HG03280 (cell line): Measurements from ENCODE around the gene EEF1G.
"Not testable (repeated sequence)": the region's sequence is repeated elsewhere in the genome, so short reads cannot be mapped to it uniquely, and the experiment has no call there.

ENCODE experiments used
- ATAC-seq: cut with Tn5 transposase; IDR thresholded peaks from one replicate; pipeline ENCODE4 v1.9.1; 2021; ENCODE audit warnings: mild to moderate bottlenecking, moderate library complexity; ENCODE audit not compliant: unreplicated experiment

EEF1G gene, protein sequence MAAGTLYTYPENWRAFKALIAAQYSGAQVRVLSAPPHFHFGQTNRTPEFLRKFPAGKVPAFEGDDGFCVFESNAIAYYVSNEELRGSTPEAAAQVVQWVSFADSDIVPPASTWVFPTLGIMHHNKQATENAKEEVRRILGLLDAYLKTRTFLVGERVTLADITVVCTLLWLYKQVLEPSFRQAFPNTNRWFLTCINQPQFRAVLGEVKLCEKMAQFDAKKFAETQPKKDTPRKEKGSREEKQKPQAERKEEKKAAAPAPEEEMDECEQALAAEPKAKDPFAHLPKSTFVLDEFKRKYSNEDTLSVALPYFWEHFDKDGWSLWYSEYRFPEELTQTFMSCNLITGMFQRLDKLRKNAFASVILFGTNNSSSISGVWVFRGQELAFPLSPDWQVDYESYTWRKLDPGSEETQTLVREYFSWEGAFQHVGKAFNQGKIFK

GRCh38 chr11:62573592-62574362 lies at the start of gene EEF1G:
EEF1G (minus strand) TSS chr11:62573891; CDS start chr11:62573842, 49 bp downstream.
- peak; percentile 89 for ATAC-seq

DNA sequence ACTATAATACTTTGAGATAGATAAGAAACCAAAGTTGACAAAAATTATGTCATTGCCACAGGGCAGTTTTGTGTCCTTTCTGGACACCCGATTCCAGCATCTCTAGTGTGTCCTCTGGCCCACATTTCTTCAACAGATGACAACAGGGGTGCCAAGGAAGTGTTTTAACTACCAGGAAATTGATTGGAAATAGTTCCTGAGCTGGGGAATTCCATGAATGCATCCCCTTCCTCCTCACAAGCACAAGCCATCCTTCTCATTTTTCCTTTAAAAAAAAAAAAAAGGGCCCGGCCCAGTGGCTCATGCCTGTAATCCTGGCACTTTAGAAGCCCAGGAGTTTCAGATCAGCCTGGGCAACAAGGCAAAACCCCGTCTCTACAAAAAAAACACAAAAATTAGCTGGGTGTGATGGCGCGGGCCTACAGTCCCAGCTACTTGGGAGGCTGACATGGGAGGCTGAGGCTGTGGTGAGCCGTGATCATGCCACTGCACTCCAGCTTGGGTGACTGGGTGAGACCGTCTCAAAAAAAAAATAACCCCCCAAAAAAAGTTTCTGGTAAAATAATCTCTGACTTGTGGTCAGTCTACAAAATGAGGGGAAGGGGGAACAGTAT lies 48.9 kb upstream of the EEF1G start:
- no peak for ATAC-seq

- peak; percentile 94 for ATAC-seq
Observed at GRCh38 chr11:62621567-62622470, 48.1 kb upstream of the EEF1G start, which contains the start of gene B3GAT3. B3GAT3 (minus strand) TSS chr11:62621986; CDS start chr11:62621947, 39 bp downstream.

DNA sequence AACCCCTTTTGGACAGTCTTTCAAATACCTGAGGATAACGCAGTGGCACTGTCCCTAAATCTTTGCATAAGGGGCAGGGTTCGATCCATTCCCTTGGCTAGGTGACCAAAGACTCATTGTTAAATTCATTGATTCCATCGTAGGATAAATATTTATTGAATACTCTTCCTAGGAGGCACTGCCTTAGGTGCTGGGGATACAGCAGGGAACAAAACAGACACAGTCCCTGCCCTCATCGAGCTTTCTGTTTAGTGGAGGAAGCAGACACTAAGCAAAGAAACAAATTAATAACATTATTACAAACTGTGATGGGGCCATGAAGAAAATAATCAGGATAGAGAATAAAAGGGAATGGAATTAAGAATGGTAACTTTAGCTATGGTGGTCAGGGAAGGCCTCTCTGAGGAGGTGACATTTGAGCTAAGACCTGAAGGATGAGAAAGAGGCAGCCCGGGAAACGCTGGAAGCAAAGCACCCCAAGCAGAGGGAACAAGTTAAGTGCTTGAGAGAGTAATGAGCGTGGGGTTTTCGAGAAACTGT lies 47.4 kb upstream of the EEF1G start:
- ATAC-seq: no peak

DNA sequence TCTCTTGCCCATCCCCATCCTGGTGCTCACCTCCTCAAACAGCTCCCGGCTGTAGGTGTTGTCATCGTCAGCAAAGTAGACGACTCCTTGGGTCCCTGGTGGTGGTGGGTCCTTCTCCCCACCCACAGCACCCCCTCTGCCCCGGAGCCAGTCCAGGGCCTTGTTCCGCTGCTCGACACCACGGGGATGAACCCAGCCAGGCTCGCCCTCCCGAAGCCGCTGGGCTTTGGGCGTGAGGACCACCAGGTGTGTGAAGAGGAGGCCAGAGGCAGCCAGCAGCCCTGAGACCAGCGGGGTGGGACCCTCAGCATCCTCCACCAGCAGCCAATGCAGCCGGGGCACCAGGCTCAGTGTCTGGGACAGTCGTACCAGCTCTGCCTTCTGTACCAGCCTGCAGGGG lies 43.3 kb upstream of the EEF1G start:
- ATAC-seq: not testable (repeated sequence)

DNA sequence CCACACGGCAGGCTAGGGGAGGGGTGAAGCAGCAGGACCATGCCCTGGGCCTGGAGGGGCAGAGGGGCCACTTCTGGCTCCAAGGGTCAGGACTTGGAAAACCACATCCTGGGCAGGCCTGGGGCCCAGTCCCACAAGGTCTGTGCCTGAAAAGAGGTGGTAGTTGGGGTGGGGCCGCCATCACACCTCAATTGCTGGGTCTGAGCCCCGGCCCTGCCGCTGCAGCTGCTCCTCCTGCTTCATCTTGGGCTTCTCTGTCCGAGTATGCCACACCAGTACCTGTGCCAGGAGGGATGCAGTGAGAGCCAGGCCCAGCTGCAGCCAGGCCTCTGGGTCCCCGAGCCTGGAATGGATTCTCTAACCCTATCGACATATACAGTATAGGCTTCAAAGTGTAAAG lies 41.8 kb upstream of the EEF1G start:
- ATAC-seq: no peak

DNA sequence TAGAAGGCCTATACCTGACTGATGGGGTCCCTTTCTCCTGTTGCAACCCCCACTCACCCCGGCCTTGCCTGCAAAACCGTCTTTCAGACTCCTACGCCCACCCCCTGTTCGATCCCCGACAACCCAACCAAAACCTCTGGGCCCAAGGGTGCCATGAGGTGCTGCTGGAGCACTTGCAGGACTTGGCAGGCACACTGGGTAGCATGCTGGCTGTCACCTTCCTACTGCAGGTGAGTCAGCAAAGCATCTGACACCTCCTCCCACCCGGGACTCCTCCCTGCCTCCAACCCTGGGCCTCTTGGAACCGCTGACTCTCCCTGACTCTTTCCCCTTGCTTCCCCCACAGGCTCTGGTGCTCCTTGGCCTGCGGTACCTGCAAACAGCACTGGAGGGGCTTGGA lies 40.6 kb upstream of the EEF1G start:
- ATAC-seq: no peak

DNA sequence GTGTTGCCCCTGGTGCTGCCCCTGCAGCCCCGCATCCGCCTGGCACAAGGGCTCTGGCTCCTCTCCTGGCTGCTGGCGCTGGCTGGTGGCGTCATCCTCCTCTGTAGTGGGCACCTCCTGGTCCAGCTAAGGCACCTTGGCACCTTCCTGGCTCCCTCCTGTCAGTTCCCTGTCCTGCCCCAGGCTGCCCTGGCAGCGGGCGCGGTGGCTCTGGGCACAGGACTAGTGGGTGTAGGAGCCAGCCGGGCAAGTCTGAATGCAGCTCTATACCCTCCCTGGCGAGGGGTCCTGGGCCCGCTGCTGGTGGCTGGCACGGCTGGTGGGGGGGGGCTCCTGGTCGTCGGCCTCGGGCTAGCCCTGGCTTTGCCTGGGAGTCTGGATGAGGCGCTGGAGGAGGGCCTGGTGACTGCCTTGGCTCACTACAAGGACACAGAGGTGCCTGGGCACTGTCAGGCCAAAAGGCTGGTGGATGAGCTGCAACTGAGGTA lies 39.6 kb upstream of the EEF1G start:
- no peak for ATAC-seq

- peak; percentile 69 for ATAC-seq
Observed at GRCh38 chr11:62612366-62613290, 38.9 kb upstream of the EEF1G start, which contains the start of the genes EML3 and ROM1. EML3 (minus strand) TSS chr11:62612775; CDS start chr11:62612457, 318 bp downstream. ROM1 (plus strand) TSS chr11:62613257; CDS start chr11:62613282, 25 bp downstream.

- peak; percentile 21 for ATAC-seq
Observed at GRCh38 chr11:62611705-62612365, 38.1 kb upstream of the EEF1G start.

- ATAC-seq: no peak
Observed at GRCh38 chr11:62610814-62611704, 37.4 kb upstream of the EEF1G start.

DNA sequence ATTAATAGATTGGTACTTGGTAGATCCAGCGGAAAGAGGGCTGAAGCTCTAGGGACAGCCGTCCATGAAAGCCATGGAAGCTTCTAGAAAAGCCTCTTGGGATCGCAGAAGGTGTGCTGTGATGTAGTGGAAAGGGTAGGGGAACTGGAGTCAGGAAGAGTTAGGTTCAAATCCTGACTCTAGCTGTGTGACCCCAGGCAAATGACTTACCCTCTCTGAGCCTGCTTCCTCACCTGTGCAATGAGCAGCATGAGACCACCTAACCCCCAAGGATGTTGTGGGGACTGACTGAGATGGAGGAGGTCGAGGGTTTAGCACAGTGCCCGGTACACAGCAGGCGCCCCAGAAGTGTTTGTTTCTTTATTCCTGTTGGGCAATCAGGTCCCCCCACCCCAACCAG lies 36.7 kb upstream of the EEF1G start:
- ATAC-seq: no peak

GRCh38 chr11:62608776-62609175 lies 35.1 kb upstream of the EEF1G start:
- no peak for ATAC-seq

GRCh38 chr11:62607714-62608113 lies 34.0 kb upstream of the EEF1G start:
- ATAC-seq: no peak

DNA sequence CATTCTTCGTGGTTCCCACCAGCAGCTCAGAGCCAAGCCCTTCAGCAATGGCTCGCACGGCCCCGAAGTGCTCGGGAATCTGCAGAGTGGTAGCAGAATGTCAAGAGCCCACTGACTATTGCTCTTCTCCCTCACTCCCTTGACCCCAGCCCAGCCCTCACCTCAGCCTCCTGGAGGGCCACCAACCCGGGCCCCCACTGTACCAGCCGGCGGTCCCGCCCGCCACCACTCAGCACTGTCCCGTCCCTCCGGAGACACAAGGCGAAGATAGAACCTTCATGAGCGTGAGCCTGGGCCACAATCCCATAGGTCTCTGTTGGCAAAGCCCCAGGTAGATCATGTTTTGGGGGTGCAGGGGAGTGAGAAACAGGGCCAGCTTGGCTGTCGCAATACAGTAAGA lies 32.2 kb upstream of the EEF1G start:
- ATAC-seq: no peak

- ATAC-seq: no peak
Observed at GRCh38 chr11:62605467-62605866, 31.8 kb upstream of the EEF1G start.

GRCh38 chr11:62604460-62605120 lies 30.9 kb upstream of the EEF1G start:
- no peak for ATAC-seq
